Mucosa of descending colon (tissue), 3 donors: Measurements from ENCODE around the gene BOC. TPM values are rescaled to one million over a fixed set of nuclear protein-coding genes. Genes with fewer than 3 reads are reported as not detected.

Source experiments
- ATAC-seq: fragments of 200-7000 bp; cut with Tn5 transposase; one replicate; pipeline ENCODE4 v1.9.1; 2020; ENCODE audit warnings: mild to moderate bottlenecking, moderate library complexity
- DNase-seq, 3 donors: peaks; one replicate each; pipeline ENCODE4 v3.0.0-alpha.2; 2020
- H3K36me3 ChIP-seq: fragments of 200-600 bp; one replicate; pipeline ENCODE4 v1.8.0; 2021; ENCODE audit warnings: low read depth, mild to moderate bottlenecking
- H3K4me1 ChIP-seq: fragments of 200-600 bp; one replicate; pipeline ENCODE4 v1.8.0; 2021; ENCODE audit warnings: low read depth, mild to moderate bottlenecking
- H3K4me3 ChIP-seq: fragments of 200-600 bp; one replicate; pipeline ENCODE4 v1.8.0; 2021; ENCODE audit warnings: mild to moderate bottlenecking
- H3K9me3 ChIP-seq: fragments of 200-600 bp; one replicate; pipeline ENCODE4 v1.8.0; 2021; ENCODE audit warnings: mild to moderate bottlenecking
- intact Hi-C, 2 donors: fragments of 100-400 bp; cut with DNase I in 1 of 2; cut with micrococcal nuclease in 1 of 2; formaldehyde crosslinking; loops; one replicate each; pipeline versions ENCODE4 v1.11.0 to v1.11.1; 2022; cut with DNase I, micrococcal nuclease
- total RNA-seq, 3 donors: library from RNA; stranded (reverse); fragmentation: NEBNext Ultra II Directional in 2 of 3; extraction: Animal tissue kit (Norgen Biotek cat#: 25700) in 2 of 3; gene quantifications; one replicate each; pipeline versions ENCODE4 v1.2.1 to v1.2.4, GENCODE V29; 2021 to 2023
- TF ChIP-seq, protein P1 (sequence below): fragments of 200-600 bp; IDR thresholded peaks from one replicate; pipeline ENCODE4 v1.8.0; 2022; ENCODE audit warnings: antibody characterized with exemption, mild to moderate bottlenecking
- donor health status: DM: no; HTN: no; CAD: no; lungs with moderate emphysema.
- donor health status: DM: no; HTN: no; CAD: no.
- donor health status: DM: no; HTN: yes; CAD: no.

Gene BOC
- total RNA-seq, 3 donors from 2014 or later = 4.9 to 70.9 (median 12.1) TPM

DNA sequence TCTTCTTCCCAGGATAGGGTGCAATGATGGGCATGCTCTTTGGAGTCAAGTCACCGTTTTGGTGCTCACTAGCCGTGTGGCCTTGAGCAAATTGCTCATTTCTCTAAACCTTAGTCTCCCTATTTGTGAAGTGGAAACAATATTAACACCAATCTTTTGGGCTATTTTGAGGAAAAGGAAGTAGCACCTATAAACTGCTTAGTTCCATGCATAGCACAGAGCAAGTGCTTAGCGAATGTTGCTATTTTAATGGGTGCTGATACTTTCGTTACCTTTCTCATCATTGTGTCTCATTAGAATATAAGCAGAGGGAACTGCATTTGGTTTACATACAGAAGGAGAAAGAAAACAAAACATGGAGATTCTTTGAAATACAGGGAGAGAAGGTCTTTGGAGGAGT, 66.1 kb downstream of the BOC start:
- Histone ChIP-seq H3K4me3 (no peak overlapping the region), H3K9me3 (no peaks in the 10 kb centered on the region), H3K4me1 (no peaks in the 10 kb centered on the region), H3K36me3 (no peaks in the 10 kb centered on the region)
- DNase-seq (no peak), ATAC-seq (no peak)
- TF ChIP-seq, protein P1, sequence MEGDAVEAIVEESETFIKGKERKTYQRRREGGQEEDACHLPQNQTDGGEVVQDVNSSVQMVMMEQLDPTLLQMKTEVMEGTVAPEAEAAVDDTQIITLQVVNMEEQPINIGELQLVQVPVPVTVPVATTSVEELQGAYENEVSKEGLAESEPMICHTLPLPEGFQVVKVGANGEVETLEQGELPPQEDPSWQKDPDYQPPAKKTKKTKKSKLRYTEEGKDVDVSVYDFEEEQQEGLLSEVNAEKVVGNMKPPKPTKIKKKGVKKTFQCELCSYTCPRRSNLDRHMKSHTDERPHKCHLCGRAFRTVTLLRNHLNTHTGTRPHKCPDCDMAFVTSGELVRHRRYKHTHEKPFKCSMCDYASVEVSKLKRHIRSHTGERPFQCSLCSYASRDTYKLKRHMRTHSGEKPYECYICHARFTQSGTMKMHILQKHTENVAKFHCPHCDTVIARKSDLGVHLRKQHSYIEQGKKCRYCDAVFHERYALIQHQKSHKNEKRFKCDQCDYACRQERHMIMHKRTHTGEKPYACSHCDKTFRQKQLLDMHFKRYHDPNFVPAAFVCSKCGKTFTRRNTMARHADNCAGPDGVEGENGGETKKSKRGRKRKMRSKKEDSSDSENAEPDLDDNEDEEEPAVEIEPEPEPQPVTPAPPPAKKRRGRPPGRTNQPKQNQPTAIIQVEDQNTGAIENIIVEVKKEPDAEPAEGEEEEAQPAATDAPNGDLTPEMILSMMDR = no peak
- intact Hi-C loops = loop anchor here in 1 of 2 donors (10.0 kb wide), 1 partner anchor 63 kb away; the partner anchor contains the start of gene BOC

- DNase-seq = no peak
- TF ChIP-seq, protein P1 = no peak
- ATAC-seq = no peak
- H3K4me3 ChIP-seq = no peak overlapping the region
- H3K4me1 ChIP-seq = no peaks in the 10 kb centered on the region
- H3K36me3 ChIP-seq = no peaks in the 10 kb centered on the region
- H3K9me3 ChIP-seq = no peaks in the 10 kb centered on the region
- intact Hi-C loops = loop anchor here in 1 of 2 donors (10.0 kb wide), 1 partner anchor 63 kb away; the partner anchor contains the start of gene BOC
Observed at GRCh38 chr3:113277941-113278598, 66.7 kb downstream of the BOC start.

- no peak overlapping the region for H3K4me3 ChIP-seq
- TF ChIP-seq, protein P1 = no peak
- no peaks in the 10 kb centered on the region for H3K36me3 ChIP-seq
- no peak for DNase-seq
- no peak for ATAC-seq
- H3K4me1 ChIP-seq = no peaks in the 10 kb centered on the region
- intact Hi-C loops = loop anchor here in 1 of 2 donors (10.0 kb wide), 1 partner anchor 64 kb away; the partner anchor contains the start of gene BOC
- H3K9me3 ChIP-seq = no peaks in the 10 kb centered on the region
Observed at GRCh38 chr3:113278599-113278955, 67.2 kb downstream of the BOC start.

DNA sequence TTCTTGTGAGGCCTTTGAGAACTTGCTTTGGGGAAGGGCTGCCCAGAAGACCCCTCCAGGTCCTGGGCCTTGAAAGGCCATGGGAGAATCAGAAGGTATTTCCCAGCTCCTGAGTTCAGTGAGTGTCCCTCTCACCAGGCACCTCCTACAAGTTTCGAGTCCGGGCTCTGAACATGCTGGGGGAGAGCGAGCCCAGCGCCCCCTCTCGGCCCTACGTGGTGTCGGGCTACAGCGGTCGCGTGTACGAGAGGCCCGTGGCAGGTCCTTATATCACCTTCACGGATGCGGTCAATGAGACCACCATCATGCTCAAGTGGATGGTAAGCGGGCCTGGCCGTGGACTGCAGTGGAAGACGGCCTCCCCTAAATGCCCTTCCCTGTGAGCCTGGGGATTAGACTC, 68.3 kb downstream of the BOC start:
- TF ChIP-seq, protein P1 = no peak
- no peaks in the 10 kb centered on the region for H3K36me3 ChIP-seq
- intact Hi-C loops = loop anchor here (5.0 to 10.0 kb wide), 4 partner anchors 65 to 227 kb away; partner anchors contain the start of gene BOC (in 1 of the 2)
- H3K9me3 ChIP-seq = no peaks in the 10 kb centered on the region
- no peaks in the 10 kb centered on the region for H3K4me1 ChIP-seq
- H3K4me3 ChIP-seq = no peak overlapping the region
- ATAC-seq (no peak), DNase-seq (no peak)

- Histone ChIP-seq H3K36me3 (no peaks in the 10 kb centered on the region), H3K4me1 (no peaks in the 10 kb centered on the region), H3K4me3 (no peak overlapping the region), H3K9me3 (no peaks in the 10 kb centered on the region)
- intact Hi-C loops = loop anchor here (5.0 to 10.0 kb wide), 3 partner anchors 139 to 231 kb away; no protein-coding TSS in a partner anchor
- DNase-seq (no peak), ATAC-seq (no peak)
- TF ChIP-seq, protein P1 = no peak
Observed at GRCh38 chr3:113283306-113283705, 71.9 kb downstream of the BOC start.
